ENCODE measurements around the gene MSANTD7.

MSANTD7 gene

GRCh38 chr10:14873090-14873760 is 35.1 kb downstream of the MSANTD7 start:
- Histone ChIP-seq H2AK5ac (ENCODE audit: low read length, severe bottlenecking) (no peak overlapping the region), H3K4me1 (ENCODE audit: control insufficient read depth, insufficient read depth, low read depth, low read length) (peaks cover 7% of the 10 kb centered on the region), H4K8ac (ENCODE audit: low read length) (no peak overlapping the region), H3K27ac (ENCODE audit: low read length, poor library complexity, severe bottlenecking) (no peak overlapping the region), H2BK15ac (ENCODE audit: low read depth, poor library complexity, severe bottlenecking) (no peak overlapping the region), H2BK12ac (ENCODE audit: low read length in 2 of 2) (no peak overlapping the region), H3K18ac (ENCODE audit: low read depth in 1 of 2, low read length in 2 of 2) (no peak overlapping the region), H3K79me1 (replicated peaks; ENCODE audit: low read length, poor library complexity, severe bottlenecking) (peaks cover 19% of the 10 kb centered on the region), H4K91ac (ENCODE audit: low read length) (no peak overlapping the region), H3K36me3 (ENCODE audit: control insufficient read depth in 1 of 2, insufficient read depth in 2 of 2, low read depth in 1 of 2, low read length in 2 of 2) (peaks cover 0 to 39% of the 10 kb centered on the region in 2 experiments), H2BK5ac (ENCODE audit: low read depth, low read length, poor library complexity, severe bottlenecking) (no peak overlapping the region), H3K27me3 (ENCODE audit: control insufficient read depth in 1 of 2, insufficient read depth in 1 of 2, low read length in 2 of 2) (no peaks in the 10 kb centered on the region), H3K4ac (ENCODE audit: low read depth in 1 of 2, low read length in 2 of 2) (no peak overlapping the region), H3K14ac (ENCODE audit: low read length in 2 of 2) (no peak overlapping the region), H3K4me2 (ENCODE audit: low read length, poor library complexity, severe bottlenecking) (no peak overlapping the region), H3K9me3 (ENCODE audit: control insufficient read depth, low read length) (no peaks in the 10 kb centered on the region), H2BK120ac (ENCODE audit: low read depth, low read length) (no peak overlapping the region), H3K9ac (ENCODE audit: low read length) (no peak overlapping the region), H2AFZ (ENCODE audit: low read depth, low read length) (no peak overlapping the region), H3K4me3 (ENCODE audit: insufficient read depth in 1 of 2, low read depth in 1 of 2, low read length in 2 of 2) (no peak overlapping the region), H3K23ac (ENCODE audit: low read length in 2 of 2) (no peak overlapping the region)
- 29% methylated on average over 1 of the region's 2 CpGs for WGBS
- peak; percentile 16 for DNase-seq

GRCh38 chr10:14875941-14876340 is 37.8 kb downstream of the MSANTD7 start:
- Histone ChIP-seq H3K4me2 (ENCODE audit: low read length, poor library complexity, severe bottlenecking) (no peak overlapping the region), H3K79me1 (replicated peaks; ENCODE audit: low read length, poor library complexity, severe bottlenecking) (peaks cover 22% of the 10 kb centered on the region), H3K14ac (ENCODE audit: low read length in 2 of 2) (no peak overlapping the region), H3K27ac (ENCODE audit: low read length, poor library complexity, severe bottlenecking) (no peak overlapping the region), H2BK12ac (ENCODE audit: low read length in 2 of 2) (no peak overlapping the region), H2BK15ac (ENCODE audit: low read depth, poor library complexity, severe bottlenecking) (no peak overlapping the region), H2AFZ (ENCODE audit: low read depth, low read length) (no peak overlapping the region), H3K18ac (ENCODE audit: low read depth in 1 of 2, low read length in 2 of 2) (no peak overlapping the region), H2BK120ac (ENCODE audit: low read depth, low read length) (no peak overlapping the region), H3K27me3 (ENCODE audit: control insufficient read depth in 1 of 2, insufficient read depth in 1 of 2, low read length in 2 of 2) (no peaks in the 10 kb centered on the region), H3K4me3 (ENCODE audit: insufficient read depth in 1 of 2, low read depth in 1 of 2, low read length in 2 of 2) (no peak overlapping the region), H2AK5ac (ENCODE audit: low read length, severe bottlenecking) (no peak overlapping the region), H4K8ac (ENCODE audit: low read length) (no peak overlapping the region), H4K91ac (ENCODE audit: low read length) (no peak overlapping the region), H2BK5ac (ENCODE audit: low read depth, low read length, poor library complexity, severe bottlenecking) (no peak overlapping the region), H3K36me3 (ENCODE audit: control insufficient read depth in 1 of 2, insufficient read depth in 2 of 2, low read depth in 1 of 2, low read length in 2 of 2) (peaks cover 0 to 14% of the 10 kb centered on the region in 2 experiments), H3K23ac (ENCODE audit: low read length in 2 of 2) (no peak overlapping the region), H3K4ac (ENCODE audit: low read depth in 1 of 2, low read length in 2 of 2) (no peak overlapping the region), H3K9ac (ENCODE audit: low read length) (no peak overlapping the region), H3K4me1 (ENCODE audit: control insufficient read depth, insufficient read depth, low read depth, low read length) (peaks cover 7% of the 10 kb centered on the region), H3K9me3 (ENCODE audit: control insufficient read depth, low read length) (no peaks in the 10 kb centered on the region)
- no peak for DNase-seq
- WGBS: 98% methylated on average over 11 of the region's 12 CpGs

- Histone ChIP-seq H4K8ac (ENCODE audit: low read length) (no peak overlapping the region), H2BK120ac (ENCODE audit: low read depth, low read length) (no peak overlapping the region), H3K27me3 (ENCODE audit: control insufficient read depth in 1 of 2, insufficient read depth in 1 of 2, low read length in 2 of 2) (no peaks in the 10 kb centered on the region), H2AFZ (ENCODE audit: low read depth, low read length) (no peak overlapping the region), H3K36me3 (ENCODE audit: control insufficient read depth in 1 of 2, insufficient read depth in 2 of 2, low read depth in 1 of 2, low read length in 2 of 2) (peaks cover 0 to 7% of the 10 kb centered on the region in 2 experiments), H4K91ac (ENCODE audit: low read length) (no peak overlapping the region), H3K9ac (ENCODE audit: low read length) (peak overlapping the region; percentile 99), H2BK12ac (ENCODE audit: low read length in 2 of 2) (no peak overlapping the region), H2AK5ac (ENCODE audit: low read length, severe bottlenecking) (no peak overlapping the region), H2BK15ac (ENCODE audit: low read depth, poor library complexity, severe bottlenecking) (no peak overlapping the region), H3K18ac (ENCODE audit: low read depth in 1 of 2, low read length in 2 of 2) (no peak overlapping the region), H3K23ac (ENCODE audit: low read length in 2 of 2) (no peak overlapping the region), H3K27ac (ENCODE audit: low read length, poor library complexity, severe bottlenecking) (no peak overlapping the region), H3K4ac (ENCODE audit: low read depth in 1 of 2, low read length in 2 of 2) (no peak overlapping the region), H3K4me3 (ENCODE audit: insufficient read depth in 1 of 2, low read depth in 1 of 2, low read length in 2 of 2) (peak overlapping the region in 1 of 2 experiments; percentile 92), H3K9me3 (ENCODE audit: control insufficient read depth, low read length) (no peaks in the 10 kb centered on the region), H3K4me2 (ENCODE audit: low read length, poor library complexity, severe bottlenecking) (peak overlapping the region; percentile 20), H2BK5ac (ENCODE audit: low read depth, low read length, poor library complexity, severe bottlenecking) (no peak overlapping the region), H3K14ac (ENCODE audit: low read length in 2 of 2) (no peak overlapping the region), H3K79me1 (replicated peaks; ENCODE audit: low read length, poor library complexity, severe bottlenecking) (peaks cover 22% of the 10 kb centered on the region), H3K4me1 (ENCODE audit: control insufficient read depth, insufficient read depth, low read depth, low read length) (peaks cover 7% of the 10 kb centered on the region)
- 98% methylated on average over 9 of the region's 9 CpGs for WGBS
- DNase-seq: no peak
These were observed 38.7 kb downstream of the MSANTD7 start for GRCh38 chr10:14876764-14877163.

GRCh38 chr10:14878266-14879123 is 40.4 kb downstream of the MSANTD7 start, which contains the start of gene SUV39H2:
TSS of gene SUV39H2 (plus strand) at chr10:14878866. CDS start at chr10:14878889, 23 bp downstream.
- Histone ChIP-seq H2BK15ac (ENCODE audit: low read depth, poor library complexity, severe bottlenecking) (peak within 1 kb of the TSS; percentile 63), H3K9ac (ENCODE audit: low read length) (peak within 1 kb of the TSS; percentile 99), H3K23ac (ENCODE audit: low read length in 2 of 2) (peak within 1 kb of the TSS in 1 of 2 experiments; percentile 46), H3K14ac (ENCODE audit: low read length in 2 of 2) (peak within 1 kb of the TSS in 1 of 2 experiments; percentile 76), H2BK120ac (ENCODE audit: low read depth, low read length) (peak within 1 kb of the TSS; percentile 39), H2BK12ac (ENCODE audit: low read length in 2 of 2) (peak within 1 kb of the TSS in 1 of 2 experiments; percentile 24), H3K79me1 (replicated peaks; ENCODE audit: low read length, poor library complexity, severe bottlenecking) (peaks cover 21% of the 10 kb centered on the region), H3K4me1 (ENCODE audit: control insufficient read depth, insufficient read depth, low read depth, low read length) (peaks cover 7% of the 10 kb centered on the region), H3K27ac (ENCODE audit: low read length, poor library complexity, severe bottlenecking) (peak within 1 kb of the TSS; percentile 90), H4K91ac (ENCODE audit: low read length) (peak within 1 kb of the TSS; percentile 39), H3K27me3 (ENCODE audit: control insufficient read depth in 1 of 2, insufficient read depth in 1 of 2, low read length in 2 of 2) (no peaks in the 10 kb centered on the region), H2BK5ac (ENCODE audit: low read depth, low read length, poor library complexity, severe bottlenecking) (peak within 1 kb of the TSS; percentile 69), H2AFZ (ENCODE audit: low read depth, low read length) (peak within 1 kb of the TSS; percentile 87), H3K4me2 (ENCODE audit: low read length, poor library complexity, severe bottlenecking) (peak within 1 kb of the TSS; percentile 78), H3K36me3 (ENCODE audit: control insufficient read depth in 1 of 2, insufficient read depth in 2 of 2, low read depth in 1 of 2, low read length in 2 of 2) (peaks cover 0 to 4% of the 10 kb centered on the region in 2 experiments), H4K8ac (ENCODE audit: low read length) (peak within 1 kb of the TSS; percentile 93), H3K18ac (ENCODE audit: low read depth in 1 of 2, low read length in 2 of 2) (peak within 1 kb of the TSS; percentile 75 to 93), H2AK5ac (ENCODE audit: low read length, severe bottlenecking) (no peak within 1 kb of the TSS), H3K4ac (ENCODE audit: low read depth in 1 of 2, low read length in 2 of 2) (peak within 1 kb of the TSS in 1 of 2 experiments; percentile 83), H3K4me3 (ENCODE audit: insufficient read depth in 1 of 2, low read depth in 1 of 2, low read length in 2 of 2) (peak within 1 kb of the TSS; percentile 92 to 96), H3K9me3 (ENCODE audit: control insufficient read depth, low read length) (no peaks in the 10 kb centered on the region)
- under 1% methylated on average over 85 of the region's 102 CpGs for WGBS
- peak; percentile 95 for DNase-seq
